Measurements from ENCODE around the gene KIR2DL1.
"Not testable (repeated sequence)": the region's sequence is repeated elsewhere in the genome, so short reads cannot be mapped to it uniquely, and the experiment has no call there.

- TF ChIP-seq, protein P1, sequence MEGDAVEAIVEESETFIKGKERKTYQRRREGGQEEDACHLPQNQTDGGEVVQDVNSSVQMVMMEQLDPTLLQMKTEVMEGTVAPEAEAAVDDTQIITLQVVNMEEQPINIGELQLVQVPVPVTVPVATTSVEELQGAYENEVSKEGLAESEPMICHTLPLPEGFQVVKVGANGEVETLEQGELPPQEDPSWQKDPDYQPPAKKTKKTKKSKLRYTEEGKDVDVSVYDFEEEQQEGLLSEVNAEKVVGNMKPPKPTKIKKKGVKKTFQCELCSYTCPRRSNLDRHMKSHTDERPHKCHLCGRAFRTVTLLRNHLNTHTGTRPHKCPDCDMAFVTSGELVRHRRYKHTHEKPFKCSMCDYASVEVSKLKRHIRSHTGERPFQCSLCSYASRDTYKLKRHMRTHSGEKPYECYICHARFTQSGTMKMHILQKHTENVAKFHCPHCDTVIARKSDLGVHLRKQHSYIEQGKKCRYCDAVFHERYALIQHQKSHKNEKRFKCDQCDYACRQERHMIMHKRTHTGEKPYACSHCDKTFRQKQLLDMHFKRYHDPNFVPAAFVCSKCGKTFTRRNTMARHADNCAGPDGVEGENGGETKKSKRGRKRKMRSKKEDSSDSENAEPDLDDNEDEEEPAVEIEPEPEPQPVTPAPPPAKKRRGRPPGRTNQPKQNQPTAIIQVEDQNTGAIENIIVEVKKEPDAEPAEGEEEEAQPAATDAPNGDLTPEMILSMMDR (IDR thresholded peaks at IDR 0.05), result not testable (repeated sequence)
- not testable (repeated sequence) for TF ChIP-seq POLR2A (IDR thresholded peaks at IDR 0.05)
These were observed 11.0 kb upstream of the KIR2DL1 start for GRCh38 chr19:54758577-54758976.

Data from Peyer's patch (tissue), 4 donors.